Measurements from ENCODE around the gene TRIM9.
"Not testable (repeated sequence)": the region's sequence is repeated elsewhere in the genome, so short reads cannot be mapped to it uniquely, and the experiment has no call there.

The TRIM9 gene

GRCh38 chr14:50963919-50964318 is 131.0 kb downstream of the TRIM9 start:
- no peak for DNase-seq (ENCODE audit: low read depth)

DNA sequence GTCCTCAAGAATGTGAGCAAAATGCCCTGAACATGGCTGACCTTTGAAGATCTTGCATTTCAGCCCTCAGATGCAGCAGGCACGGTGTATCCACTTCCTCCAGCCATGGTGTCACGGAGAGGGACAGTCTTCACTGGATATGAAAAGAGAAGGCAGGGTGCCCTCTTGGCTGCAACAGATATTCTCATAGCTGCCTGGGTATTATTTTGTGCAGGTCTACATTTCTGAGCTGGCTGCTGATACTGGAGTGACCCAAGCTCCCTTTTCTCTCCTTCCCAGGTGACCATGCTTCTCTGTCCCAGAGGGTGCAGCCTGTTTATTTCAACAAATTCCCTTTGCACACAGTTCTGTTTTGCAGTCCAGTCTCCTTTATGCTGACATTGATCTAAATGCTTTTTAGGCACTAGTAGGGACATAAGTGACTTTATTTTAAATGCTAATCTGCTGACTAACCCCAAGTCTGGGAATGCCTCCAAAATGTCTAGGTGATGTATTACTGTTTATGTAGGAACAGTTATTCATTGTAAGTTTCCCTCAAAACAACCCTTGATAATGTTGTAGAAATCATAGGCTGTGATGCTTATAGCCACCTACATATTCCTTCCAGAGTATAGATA is 133.2 kb downstream of the TRIM9 start:
- no peak for DNase-seq (ENCODE audit: low read depth)

DNA sequence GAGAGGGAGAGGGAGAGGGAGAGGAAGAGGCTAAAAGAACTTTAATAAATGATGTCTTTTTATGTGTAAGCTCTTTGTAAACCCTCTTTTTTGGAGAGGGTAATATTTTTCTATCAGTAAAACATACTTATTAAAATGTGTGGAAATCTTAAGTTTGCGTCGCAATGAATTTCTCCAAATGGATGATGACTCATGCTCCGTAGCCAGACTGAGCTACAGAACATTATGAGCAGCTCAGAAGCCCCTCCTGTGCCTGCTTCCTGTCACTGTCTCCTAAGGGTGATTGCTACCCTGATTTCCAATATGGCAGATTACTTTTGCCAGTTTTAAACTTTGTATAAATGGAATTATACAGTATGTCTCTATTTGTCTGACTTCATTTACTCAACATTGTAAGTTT is 137.6 kb downstream of the TRIM9 start:
- DNase-seq (ENCODE audit: low read depth) = no peak

DNA sequence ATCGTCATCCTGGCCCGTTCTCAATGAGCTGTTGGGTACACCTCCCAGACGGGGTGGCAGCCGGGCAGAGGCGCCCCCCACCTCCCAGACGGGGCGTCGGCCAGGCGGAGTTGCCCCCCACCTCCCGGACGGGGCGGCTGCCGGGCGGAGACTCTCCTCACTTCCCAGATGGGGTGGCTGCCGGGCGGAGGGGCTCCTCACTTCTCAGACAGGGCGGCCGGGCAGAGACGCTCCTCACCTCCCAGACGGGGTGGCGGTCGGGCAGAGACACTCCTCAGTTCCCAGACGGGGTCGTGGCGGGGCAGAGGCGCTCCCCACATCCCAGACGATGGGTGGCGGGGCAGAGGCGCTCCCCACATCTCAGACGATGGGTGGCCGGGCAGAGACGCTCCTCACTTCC is 138.5 kb downstream of the TRIM9 start:
- DNase-seq (ENCODE audit: low read depth) = not testable (repeated sequence)

DNA sequence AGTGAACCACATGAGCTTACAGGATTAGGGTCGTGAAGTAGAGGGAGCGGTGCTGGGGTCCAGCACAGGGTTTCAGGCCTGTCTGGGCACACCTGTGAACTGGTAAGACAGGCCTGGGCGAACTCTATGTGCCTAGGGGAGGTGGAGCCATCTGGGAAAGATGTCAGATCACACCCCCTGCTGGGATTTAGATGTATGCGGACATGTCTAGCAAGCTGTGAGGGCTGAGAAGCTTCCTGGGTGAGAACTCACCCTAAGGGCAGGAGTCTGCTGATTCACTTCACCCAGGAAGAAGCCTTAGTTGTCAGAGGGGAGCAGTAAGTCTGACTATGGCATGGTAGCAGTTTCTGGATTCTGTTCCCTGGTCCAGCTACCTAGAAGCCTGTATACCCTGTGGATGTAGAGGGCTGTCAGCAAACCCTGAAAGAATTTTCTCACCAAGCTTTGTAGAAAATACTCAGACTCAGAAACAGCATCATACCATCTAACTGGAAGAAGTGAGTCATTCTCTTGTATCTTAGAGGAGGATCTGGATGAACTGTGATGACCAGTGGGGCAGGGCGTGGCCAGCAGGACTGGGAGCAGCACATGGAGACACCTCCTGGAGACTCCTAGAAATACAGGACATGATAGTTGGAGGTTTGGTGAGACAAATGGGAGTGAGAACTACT is 139.4 kb downstream of the TRIM9 start:
- DNase-seq (ENCODE audit: low read depth) = no peak

GRCh38 chr14:50954811-50955372 is 140.0 kb downstream of the TRIM9 start:
- DNase-seq (ENCODE audit: low read depth) = no peak

DNA sequence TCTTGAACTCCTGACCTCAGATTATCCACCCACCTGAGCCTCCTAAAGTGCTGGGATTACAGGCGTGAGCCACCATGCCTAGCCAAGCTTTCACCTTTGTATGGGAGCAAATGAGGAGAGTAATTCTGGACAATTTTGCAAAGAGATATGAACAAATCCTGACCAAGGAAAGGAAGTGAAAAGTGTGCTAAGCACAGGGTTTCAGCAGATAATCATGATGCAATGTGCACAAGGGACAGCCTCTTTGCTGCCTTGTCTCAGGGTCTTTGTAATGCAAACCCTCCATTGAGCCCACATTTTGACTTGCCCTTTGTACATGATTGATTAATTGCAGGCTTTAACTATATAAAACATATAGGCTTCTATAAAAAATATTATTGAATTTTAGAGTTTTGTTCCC is 141.4 kb downstream of the TRIM9 start:
- no peak for DNase-seq (ENCODE audit: low read depth)

DNA sequence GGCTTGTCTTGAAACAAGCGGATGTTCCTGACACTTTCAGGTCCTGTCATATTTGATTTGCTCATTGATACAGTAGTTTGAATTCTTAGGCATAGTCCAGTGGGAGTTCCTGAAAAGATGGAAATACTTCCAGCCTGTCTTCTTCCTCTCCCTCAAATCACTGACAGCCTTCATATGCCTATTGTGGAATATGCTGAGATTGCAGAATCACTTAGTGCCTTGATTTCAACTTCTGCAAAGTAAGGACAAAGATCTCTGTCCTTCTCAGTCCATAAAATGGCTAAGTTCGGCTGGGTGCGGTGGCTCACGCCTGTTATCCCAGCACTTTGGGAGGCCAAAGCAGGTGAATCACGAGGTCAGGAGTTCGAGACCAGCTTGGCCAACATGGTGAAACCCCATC is 143.9 kb downstream of the TRIM9 start:
- DNase-seq (ENCODE audit: low read depth) = no peak

GRCh38 chr14:50948205-50948604 is 146.7 kb downstream of the TRIM9 start:
- no peak for DNase-seq (ENCODE audit: low read depth)

DNA sequence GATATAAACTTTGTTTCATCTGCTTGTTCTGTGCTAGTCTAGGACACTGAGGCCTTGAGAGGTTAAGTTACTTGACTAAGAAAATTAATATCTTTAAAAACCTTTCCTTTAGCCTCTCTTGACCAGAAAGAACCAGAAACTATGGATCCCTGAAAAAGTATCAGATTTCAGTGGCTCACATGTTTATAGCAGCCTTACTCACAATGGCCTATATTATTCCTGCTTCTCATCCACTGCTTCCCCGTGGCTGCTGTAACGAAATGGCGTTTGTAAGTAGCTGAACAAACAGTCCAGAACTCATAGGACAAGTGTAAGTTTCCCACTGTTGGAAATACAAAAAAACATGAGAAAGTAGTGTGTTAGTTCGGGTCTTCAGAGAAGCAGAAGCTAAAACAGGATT is 147.5 kb downstream of the TRIM9 start:
- DNase-seq (ENCODE audit: low read depth) = no peak

DNA sequence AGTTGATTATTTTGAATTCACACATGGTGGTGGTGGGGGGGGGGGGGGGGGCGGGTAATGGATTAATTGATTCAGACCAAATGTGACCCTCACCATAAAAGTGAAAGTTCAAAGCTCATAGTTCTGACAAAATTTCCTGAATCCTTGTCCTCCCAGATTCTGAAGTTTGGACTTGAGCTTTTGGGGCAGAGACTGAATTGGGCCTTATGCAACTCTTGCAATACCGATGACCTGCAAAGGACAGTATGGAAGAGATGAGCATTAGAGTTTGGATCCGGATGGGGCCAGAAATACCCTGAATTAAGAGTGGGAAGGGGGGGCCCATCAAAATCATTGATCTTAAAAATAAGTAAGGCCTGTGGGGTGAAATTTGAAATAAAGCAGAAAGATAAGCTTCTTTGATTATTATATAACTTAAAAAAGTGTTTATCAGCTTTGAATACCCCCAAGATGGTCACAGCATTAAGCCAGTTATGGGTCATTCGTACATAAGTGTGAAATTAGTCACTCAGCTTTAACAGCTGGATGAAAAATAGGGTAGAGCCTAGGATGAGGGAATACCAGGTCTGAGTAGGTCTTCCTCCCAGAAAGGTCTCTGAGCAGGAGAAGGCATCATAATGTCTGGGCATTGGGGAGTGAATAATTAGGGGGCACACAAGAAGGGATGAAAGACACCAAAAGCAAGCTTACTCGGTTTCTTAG is 148.5 kb downstream of the TRIM9 start:
- DNase-seq (ENCODE audit: low read depth) = no peak

DNA sequence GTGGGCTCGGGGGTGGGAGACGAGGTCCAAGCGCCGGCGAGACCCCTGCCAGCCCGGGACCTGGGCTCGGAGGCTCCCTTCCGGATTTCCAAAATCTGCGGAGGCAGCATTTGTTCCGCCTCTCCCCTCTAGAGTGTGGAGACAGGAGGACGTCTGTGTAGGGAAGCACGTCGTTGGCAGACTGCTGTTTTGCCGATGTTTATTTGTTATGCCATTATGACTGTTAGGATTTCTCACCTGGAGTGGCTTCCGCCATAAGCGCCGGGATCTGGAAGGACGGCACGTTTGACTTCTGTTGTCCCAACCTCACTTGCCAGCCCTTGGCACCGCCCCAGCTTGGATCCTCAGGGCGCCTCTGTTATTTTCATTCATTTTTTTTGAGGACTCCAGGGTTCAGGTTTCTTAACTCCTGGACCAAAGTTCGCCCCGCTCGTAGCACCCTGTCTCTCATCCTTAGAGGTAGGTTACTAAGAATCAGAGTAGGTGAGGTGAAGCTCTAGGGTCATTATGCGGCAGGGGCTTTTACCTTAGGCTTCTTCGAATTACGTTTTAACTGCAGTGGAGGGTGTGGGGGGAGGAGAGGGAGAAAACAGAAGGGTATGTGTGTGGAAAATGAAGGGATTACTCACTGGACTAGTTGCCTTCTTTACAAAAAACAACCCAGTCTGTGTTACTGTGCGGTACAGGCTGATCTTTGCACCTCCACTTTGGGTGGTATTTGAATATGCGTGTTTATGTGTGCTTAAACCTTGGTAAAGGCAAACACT is 150.1 kb downstream of the TRIM9 start:
- DNase-seq (ENCODE audit: low read depth) = no peak

- no peak for DNase-seq (ENCODE audit: low read depth)
These were observed 150.8 kb downstream of the TRIM9 start, which contains the start of gene PYGL for GRCh38 chr14:50943943-50944646. PYGL (minus strand) TSS chr14:50944483; CDS start chr14:50944403, 80 bp downstream.

GRCh38 chr14:50943261-50943942 is 151.5 kb downstream of the TRIM9 start:
- DNase-seq (ENCODE audit: low read depth) = no peak

- not testable (repeated sequence) for DNase-seq (ENCODE audit: low read depth)
These were observed 153.3 kb downstream of the TRIM9 start for GRCh38 chr14:50941638-50942037.

DNA sequence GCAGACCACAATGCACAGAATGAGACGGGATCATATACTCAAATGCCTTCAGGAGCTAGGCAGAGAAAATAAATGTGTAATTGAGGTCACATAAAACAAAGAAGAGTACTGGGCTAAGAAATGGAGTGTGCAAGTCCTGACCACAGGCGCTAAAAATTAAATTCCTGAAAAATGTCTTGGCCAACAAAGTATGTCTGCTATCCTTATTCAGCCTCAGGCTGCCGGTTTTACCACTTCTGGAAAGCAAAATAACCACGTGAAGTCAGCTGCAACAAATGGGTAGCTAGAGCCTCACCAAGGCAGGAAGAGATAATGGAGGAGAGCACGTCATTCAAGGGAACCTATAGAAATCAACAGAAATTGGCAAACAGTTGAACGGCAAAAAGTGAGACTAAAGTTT is 153.8 kb downstream of the TRIM9 start:
- DNase-seq (ENCODE audit: low read depth) = no peak

DNA sequence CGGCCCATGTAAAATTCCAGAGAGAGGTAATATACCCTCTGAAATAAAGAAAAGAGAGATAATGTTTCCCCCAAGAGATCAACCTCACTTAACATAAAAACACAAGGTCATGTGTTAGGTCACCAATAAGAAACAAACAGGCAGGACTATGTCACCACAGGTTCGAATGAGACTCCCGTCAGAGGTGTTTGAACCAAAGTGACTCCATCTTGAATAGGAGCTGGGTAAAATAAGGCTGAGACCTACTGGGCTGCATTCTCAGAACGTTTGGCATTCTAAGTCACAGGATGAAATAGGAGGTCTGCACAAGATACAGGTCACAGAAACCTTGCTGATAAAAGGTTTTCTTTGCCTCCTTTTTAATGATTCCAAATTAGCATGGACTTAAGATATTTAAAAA is 157.1 kb downstream of the TRIM9 start:
- no peak for DNase-seq (ENCODE audit: low read depth)

- no peak for DNase-seq (ENCODE audit: low read depth)
These were observed 157.6 kb downstream of the TRIM9 start for GRCh38 chr14:50937325-50937724.

DNA sequence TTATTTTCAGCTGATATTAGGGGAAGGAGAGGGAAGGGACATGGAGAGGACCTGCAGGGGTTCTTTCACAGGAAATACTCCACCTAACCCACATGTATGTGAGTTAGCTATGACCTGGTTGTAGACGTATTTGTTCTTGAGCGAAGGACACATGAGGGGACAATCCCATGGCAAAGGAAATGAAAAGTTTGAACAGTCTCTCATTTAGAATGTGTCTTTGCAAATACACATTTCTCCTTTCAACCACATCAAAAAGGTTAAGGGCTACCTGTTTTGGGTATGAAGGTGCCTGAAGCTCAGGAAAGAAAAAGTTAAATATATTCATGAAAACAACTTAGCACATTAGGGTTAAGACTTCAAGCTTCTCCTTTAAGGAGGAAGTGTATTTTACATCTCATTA is 158.0 kb downstream of the TRIM9 start:
- no peak for DNase-seq (ENCODE audit: low read depth)

DNA sequence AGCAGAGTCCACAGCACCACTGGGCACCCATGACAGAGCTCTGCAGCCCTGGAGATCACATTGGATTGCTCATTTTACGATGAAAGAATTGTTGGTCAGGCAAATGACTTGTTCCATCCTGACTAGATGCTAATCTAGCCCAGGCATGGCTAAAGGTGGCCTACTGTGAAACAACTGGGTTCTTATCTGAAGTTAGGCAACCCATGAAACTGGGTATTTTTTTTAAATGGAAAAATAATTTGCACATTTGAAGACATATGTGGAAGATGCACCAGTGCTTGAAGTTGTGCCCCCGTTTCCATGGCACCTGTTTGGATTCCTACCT is 158.9 kb downstream of the TRIM9 start:
- no peak for DNase-seq (ENCODE audit: low read depth)
